ENCODE data around the gene PNLIPRP2.

Gene PNLIPRP2

DNA sequence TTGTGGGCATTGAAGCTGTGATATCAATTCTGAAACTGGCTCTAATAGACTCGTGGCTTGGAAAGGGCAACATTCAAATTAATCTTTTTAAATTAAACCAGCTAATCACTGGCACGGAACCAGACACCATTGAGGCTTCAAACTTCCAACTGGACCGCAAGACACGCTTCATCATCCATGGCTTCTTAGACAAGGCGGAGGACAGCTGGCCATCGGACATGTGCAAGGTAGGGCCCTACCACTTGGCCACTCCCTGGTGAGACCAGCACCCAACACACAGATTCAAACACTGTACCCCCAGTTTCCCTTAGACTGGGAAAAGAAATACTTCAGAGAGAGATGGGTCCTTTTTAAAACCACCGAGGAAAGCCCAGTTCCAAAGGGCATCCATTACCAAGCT lies 5.1 kb downstream of the PNLIPRP2 start:
- ATAC-seq (replicated peaks) (no peak), DNase-seq (no peak)
- no peaks in the 10 kb centered on the region for H3K36me3 Mint-ChIP-seq (ENCODE audit: insufficient read depth)
- H3K4me1 Mint-ChIP-seq (ENCODE audit: low read depth in 2 of 2), result no peaks in the 10 kb centered on the region
- peaks cover 13 to 14% of the 10 kb centered on the region in 2 donors for H3K9me3 Mint-ChIP-seq
- H3K4me3 Mint-ChIP-seq, result no peak overlapping the region
- H3K27ac Mint-ChIP-seq, result no peak overlapping the region
- peaks cover 7 to 38% of the 10 kb centered on the region in 2 donors for H3K27me3 Mint-ChIP-seq

DNA sequence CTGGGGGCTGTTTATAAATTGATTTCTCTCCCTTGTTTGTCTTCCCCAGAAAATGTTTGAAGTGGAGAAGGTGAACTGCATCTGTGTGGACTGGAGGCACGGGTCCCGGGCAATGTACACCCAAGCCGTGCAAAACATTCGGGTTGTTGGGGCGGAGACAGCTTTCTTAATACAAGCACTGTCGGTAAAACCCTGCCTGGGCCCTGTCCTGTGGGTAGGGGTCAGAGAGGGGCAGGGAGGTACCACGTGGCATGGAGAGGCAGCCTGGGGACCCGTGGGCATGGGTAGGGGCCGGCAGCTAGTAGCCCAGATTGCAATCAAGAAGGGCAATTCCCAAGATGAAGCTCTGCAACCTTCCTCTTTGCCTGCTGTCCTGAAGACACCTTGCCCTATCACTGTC lies 6.1 kb downstream of the PNLIPRP2 start:
- Mint-ChIP-seq H3K27ac (no peak overlapping the region), H3K4me1 (ENCODE audit: low read depth in 2 of 2) (no peaks in the 10 kb centered on the region), H3K9me3 (peaks cover 9 to 10% of the 10 kb centered on the region in 2 donors), H3K4me3 (no peak overlapping the region), H3K36me3 (ENCODE audit: insufficient read depth) (no peaks in the 10 kb centered on the region), H3K27me3 (peaks cover 7 to 38% of the 10 kb centered on the region in 2 donors)
- DNase-seq (no peak), ATAC-seq (replicated peaks) (no peak)

DNA sequence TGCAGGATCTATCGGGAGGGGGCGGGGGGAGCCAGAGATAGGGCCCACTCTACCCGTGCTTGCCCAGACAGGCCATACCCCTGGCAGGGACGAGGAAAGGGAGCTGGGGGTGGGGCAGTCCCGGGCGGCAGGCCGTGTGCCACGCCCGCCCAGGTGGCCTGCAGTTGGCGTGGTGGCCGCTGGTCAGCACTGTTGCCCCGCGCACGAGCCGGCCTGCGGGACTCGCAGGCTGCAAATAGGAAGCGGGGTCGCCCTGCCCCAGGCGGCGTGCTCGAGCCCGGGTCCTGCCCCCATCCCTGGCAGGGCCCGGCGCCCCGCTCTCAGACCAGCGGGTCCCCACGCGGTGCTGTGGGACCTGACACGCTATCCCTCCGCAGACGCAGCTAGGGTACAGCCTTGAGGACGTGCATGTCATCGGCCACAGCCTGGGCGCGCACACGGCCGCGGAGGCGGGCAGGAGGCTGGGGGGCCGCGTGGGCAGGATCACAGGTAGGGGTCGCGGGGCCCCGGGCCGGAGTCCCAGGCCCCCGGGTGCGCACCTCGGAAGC lies 6.7 kb downstream of the PNLIPRP2 start:
- DNase-seq (no peak), ATAC-seq (replicated peaks) (no peak)
- H3K9me3 Mint-ChIP-seq, result peaks cover 3 to 4% of the 10 kb centered on the region in 2 donors
- H3K27ac Mint-ChIP-seq, result no peak overlapping the region
- H3K27me3 Mint-ChIP-seq, result peaks cover under 1 to 32% of the 10 kb centered on the region in 2 donors
- no peak overlapping the region for H3K4me3 Mint-ChIP-seq
- no peaks in the 10 kb centered on the region for H3K36me3 Mint-ChIP-seq (ENCODE audit: insufficient read depth)
- H3K4me1 Mint-ChIP-seq (ENCODE audit: low read depth in 2 of 2), result no peaks in the 10 kb centered on the region

DNA sequence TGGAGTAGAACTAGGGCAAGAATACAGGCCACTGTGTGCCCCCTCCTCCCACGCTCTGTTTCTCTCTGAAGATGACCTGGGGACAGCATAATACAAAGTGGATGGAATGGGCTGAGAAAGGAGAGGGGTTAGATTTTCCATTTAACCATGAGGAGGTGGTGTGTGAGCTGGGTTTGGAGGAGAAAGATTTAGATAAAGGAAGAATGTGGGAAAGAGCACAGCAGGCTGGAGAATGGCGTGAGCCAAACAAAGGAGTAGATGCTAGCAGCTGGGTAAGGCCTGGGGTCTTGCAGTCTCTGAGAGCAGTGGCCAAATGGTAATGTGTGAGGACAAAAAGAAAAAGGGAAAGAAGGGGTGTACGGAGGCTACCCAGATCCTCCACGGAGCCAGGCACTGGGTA lies 8.6 kb downstream of the PNLIPRP2 start:
- ATAC-seq (replicated peaks), result no peak
- DNase-seq, result no peak
- Mint-ChIP-seq H3K36me3 (ENCODE audit: insufficient read depth) (no peaks in the 10 kb centered on the region), H3K4me1 (ENCODE audit: low read depth in 2 of 2) (no peaks in the 10 kb centered on the region), H3K9me3 (peaks cover 0 to 3% of the 10 kb centered on the region in 2 donors), H3K4me3 (no peak overlapping the region), H3K27me3 (peaks cover 0 to 22% of the 10 kb centered on the region in 2 donors), H3K27ac (no peak overlapping the region)

DNA sequence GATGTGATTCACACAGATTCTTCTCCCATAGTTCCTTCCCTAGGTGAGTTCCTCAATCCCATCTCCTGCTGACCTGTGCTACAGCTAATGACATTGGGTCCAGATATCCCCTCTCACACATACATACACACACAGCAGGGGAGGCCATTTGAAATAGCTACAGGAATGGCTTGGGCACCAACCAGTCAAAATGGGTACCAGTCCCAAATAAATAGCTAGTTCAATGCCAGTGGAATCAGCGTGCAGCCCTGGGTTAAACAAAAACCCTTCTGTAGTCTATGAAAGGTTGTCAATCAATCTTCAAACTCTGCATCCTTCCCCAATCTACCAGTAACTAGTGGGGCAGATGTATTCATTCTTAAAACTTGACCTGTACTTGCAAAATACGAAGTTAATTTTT lies 9.3 kb downstream of the PNLIPRP2 start:
- Mint-ChIP-seq H3K4me3 (no peak overlapping the region), H3K9me3 (peaks cover 0 to 3% of the 10 kb centered on the region in 2 donors)

DNA sequence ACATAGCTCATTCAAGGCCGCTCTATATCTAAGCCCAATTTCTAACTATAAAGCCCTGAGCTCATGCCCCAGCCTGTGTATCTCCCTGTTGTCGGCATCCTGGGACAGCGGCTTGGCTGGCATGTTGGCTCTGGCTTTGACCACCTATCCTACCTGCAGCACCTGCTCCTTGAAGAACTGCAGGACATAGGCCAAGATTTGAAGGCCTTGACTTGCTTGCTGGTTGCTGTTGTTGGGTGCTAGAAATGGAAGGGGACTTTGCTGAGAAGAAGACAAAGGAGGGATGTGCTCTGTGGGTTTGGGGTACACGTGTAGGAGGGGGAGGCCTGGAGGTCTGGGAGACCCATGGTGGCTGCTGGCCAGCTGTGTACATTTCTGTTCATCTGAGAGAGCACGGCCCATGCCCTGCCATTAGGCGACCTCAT lies 11.1 kb downstream of the PNLIPRP2 start:
- Mint-ChIP-seq H3K9me3 (peaks cover 0 to 6% of the 10 kb centered on the region in 2 donors), H3K27ac (no peak overlapping the region), H3K27me3 (peaks cover 0 to 4% of the 10 kb centered on the region in 2 donors), H3K36me3 (ENCODE audit: insufficient read depth) (no peaks in the 10 kb centered on the region), H3K4me3 (no peak overlapping the region), H3K4me1 (ENCODE audit: low read depth in 2 of 2) (no peaks in the 10 kb centered on the region)
- DNase-seq (no peak), ATAC-seq (replicated peaks) (no peak)

More for the DNA sequence above, 9.3 kb downstream of the PNLIPRP2 start:
- H3K27me3 Mint-ChIP-seq, result peaks cover 0 to 17% of the 10 kb centered on the region in 2 donors
- no peaks in the 10 kb centered on the region for H3K4me1 Mint-ChIP-seq (ENCODE audit: low read depth in 2 of 2)
- H3K36me3 Mint-ChIP-seq (ENCODE audit: insufficient read depth), result no peaks in the 10 kb centered on the region
- DNase-seq, result no peak
- no peak overlapping the region for H3K27ac Mint-ChIP-seq
- ATAC-seq (replicated peaks), result no peak

DNA sequence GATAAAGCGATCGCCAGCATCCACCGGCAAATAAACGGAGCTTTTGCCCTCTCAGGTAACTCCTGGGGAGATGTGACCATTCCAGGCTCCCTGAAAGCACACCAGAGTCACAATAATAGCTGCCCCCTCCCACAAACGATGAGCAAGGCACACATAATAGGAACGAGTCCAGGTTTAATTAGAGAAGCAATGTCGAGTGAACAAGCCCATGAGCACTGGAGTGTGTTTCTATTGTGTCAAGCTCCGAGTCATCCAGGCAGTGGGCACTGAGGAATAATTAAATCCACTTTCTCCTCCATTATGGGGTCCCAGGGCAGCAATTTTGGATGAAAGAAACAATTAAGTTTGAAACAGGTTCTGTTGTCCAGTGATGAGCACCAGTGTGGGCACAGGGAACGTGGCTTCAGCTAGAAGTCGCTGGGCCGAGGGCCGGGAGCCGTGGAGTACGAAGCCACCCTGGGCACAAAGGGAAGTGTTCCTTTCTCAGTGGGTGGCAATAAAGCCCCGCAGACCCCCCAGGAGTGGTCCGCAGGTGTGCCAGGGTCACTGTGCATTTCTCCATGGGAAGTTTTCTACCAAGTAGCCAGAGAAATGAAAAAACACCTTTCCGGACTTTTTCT lies 12.0 kb downstream of the PNLIPRP2 start:
- Mint-ChIP-seq H3K27me3 (no peaks in the 10 kb centered on the region), H3K4me1 (ENCODE audit: low read depth in 2 of 2) (no peaks in the 10 kb centered on the region), H3K9me3 (peaks cover 0 to 6% of the 10 kb centered on the region in 2 donors), H3K36me3 (ENCODE audit: insufficient read depth) (no peaks in the 10 kb centered on the region), H3K4me3 (no peak overlapping the region), H3K27ac (no peak overlapping the region)
- ATAC-seq (replicated peaks) (no peak), DNase-seq (no peak)

DNA sequence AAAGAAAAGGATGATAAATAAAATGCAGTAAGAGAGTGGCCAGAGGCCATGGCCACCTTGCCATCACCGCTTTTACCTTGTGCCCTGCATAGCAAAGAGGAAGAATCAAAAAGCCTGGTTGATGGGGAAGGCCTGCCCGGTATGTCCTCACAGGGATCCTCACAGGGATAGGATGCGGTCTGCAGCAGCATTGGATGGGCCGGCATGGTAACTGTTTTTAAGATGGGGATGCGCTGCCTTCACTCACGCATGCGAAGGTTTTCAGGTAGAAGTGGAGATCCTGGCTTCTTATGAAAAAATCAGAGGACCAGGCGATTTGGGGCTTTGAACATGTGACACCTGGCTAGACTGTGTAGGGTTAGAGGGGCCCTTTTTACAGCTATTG lies 12.5 kb downstream of the PNLIPRP2 start:
- no peak overlapping the region for H3K4me3 Mint-ChIP-seq
- H3K36me3 Mint-ChIP-seq (ENCODE audit: insufficient read depth), result no peaks in the 10 kb centered on the region
- no peak overlapping the region for H3K27ac Mint-ChIP-seq
- peaks cover 0 to 6% of the 10 kb centered on the region in 2 donors for H3K9me3 Mint-ChIP-seq
- H3K27me3 Mint-ChIP-seq, result no peaks in the 10 kb centered on the region
- H3K4me1 Mint-ChIP-seq (ENCODE audit: low read depth in 2 of 2), result no peaks in the 10 kb centered on the region
- no peak for DNase-seq
- ATAC-seq (replicated peaks), result no peak

DNA sequence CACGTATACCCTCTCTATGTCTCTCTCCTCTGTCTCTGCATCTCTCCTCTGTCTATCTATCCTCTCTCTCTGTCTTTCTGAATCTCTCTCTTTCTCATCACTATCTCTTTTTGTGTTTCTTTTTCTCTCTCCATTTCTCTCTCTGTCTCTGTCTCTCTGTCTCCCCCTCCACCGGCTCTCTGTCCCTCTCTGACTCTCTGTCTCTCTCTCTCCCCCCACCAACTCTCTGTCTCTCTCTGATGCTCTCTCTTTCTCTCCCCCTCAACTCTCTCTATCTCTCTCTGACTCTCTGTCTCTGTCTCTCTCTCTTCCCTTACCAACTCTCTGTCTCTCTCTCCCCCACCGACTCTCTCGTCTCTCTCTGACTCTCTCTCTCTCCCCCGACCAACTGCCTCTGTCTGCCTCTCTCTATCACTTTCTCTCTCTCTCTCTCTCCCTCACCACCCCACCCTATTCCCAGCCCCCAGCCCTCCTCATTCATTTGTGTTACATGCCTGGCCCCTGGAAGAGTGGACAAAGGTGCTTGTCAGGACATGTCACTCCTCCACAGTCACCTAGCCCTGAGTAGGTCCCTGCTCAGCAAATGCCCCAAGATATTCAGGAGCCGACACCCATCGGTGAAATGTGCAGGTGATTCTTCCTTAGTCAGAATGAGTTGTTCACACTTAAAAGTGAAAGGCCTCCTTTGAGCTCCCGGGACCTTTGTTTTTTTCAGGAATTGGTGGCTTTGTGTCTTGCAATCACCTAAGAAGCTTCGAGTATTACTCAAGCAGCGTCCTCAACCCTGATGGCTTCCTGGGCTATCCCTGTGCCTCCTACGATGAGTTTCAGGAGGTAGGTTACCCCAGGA lies 13.6 kb downstream of the PNLIPRP2 start:
- peaks cover 0 to 3% of the 10 kb centered on the region in 2 donors for H3K9me3 Mint-ChIP-seq
- H3K27ac Mint-ChIP-seq, result no peak overlapping the region
- no peaks in the 10 kb centered on the region for H3K27me3 Mint-ChIP-seq
- ATAC-seq (replicated peaks) (no peak), DNase-seq (no peak)
- no peaks in the 10 kb centered on the region for H3K36me3 Mint-ChIP-seq (ENCODE audit: insufficient read depth)
- no peak overlapping the region for H3K4me3 Mint-ChIP-seq
- H3K4me1 Mint-ChIP-seq (ENCODE audit: low read depth in 2 of 2), result no peaks in the 10 kb centered on the region

DNA sequence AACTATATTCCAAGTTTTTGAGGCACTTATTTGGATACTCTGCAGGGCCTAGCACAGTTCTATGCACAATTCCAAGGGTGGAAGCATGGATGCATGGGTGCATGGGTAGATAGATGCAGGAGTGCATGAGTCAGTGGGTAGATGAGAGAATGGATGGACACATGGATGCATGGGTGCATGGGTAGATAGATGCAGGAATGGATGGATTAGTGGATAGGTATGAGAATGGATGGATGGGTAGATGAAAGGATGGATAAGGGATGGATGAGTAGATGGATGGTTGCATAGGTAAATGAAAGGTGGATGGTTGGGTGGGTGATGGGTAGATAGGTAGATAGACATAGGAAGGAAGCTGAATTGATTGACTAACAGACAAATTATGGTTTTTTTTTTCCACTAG lies 15.6 kb downstream of the PNLIPRP2 start:
- ATAC-seq (replicated peaks) (no peak), DNase-seq (no peak)
- Mint-ChIP-seq H3K9me3 (peaks cover 0 to 3% of the 10 kb centered on the region in 2 donors), H3K4me3 (no peak overlapping the region), H3K4me1 (ENCODE audit: low read depth in 2 of 2) (no peaks in the 10 kb centered on the region), H3K36me3 (ENCODE audit: insufficient read depth) (no peaks in the 10 kb centered on the region), H3K27ac (no peak overlapping the region), H3K27me3 (no peaks in the 10 kb centered on the region)

DNA sequence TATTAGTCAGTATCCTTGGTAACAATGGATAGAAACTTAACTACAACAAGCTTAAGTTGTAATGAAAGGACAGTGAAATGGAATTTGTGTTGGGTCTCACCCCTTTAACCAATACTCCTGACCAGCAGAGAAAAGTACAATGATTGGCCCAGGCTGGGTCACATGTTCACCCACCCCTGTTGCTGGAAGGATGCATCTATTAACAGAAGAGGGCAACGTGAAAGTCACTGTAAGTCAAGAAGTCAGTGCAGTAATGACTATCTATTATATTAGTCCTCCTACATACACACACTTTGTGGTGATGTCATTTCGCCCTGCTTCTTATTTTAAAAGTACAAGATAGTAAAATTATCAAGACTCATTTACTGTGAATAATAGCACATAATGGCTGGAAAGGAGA lies 16.2 kb downstream of the PNLIPRP2 start:
- H3K4me1 Mint-ChIP-seq (ENCODE audit: low read depth in 2 of 2), result no peaks in the 10 kb centered on the region
- ATAC-seq (replicated peaks), result no peak
- H3K27ac Mint-ChIP-seq, result no peak overlapping the region
- peaks cover 0 to 3% of the 10 kb centered on the region in 2 donors for H3K9me3 Mint-ChIP-seq
- H3K36me3 Mint-ChIP-seq (ENCODE audit: insufficient read depth), result no peaks in the 10 kb centered on the region
- H3K27me3 Mint-ChIP-seq, result no peaks in the 10 kb centered on the region
- DNase-seq, result no peak
- no peak overlapping the region for H3K4me3 Mint-ChIP-seq

DNA sequence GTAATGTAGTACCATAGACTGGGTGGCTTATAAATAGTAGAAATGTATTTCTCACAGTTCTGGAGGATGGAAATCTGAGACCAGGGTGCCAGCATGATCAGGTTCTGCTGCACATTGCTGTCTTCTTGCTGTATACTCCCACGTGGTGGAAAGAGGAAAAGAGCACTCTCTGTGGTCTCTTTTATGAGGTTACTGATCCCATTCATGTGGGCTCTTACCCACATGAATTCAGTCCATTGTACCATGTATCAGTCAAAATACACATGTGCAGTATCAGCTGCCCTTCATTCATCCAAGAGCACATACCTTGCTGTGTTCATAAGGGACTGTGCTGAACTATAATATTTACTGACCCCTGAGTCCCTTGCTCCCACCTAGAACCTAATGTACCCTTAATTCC lies 17.1 kb downstream of the PNLIPRP2 start:
- DNase-seq (no peak), ATAC-seq (replicated peaks) (no peak)
- Mint-ChIP-seq H3K4me3 (no peak overlapping the region), H3K36me3 (ENCODE audit: insufficient read depth) (no peaks in the 10 kb centered on the region), H3K4me1 (ENCODE audit: low read depth in 2 of 2) (no peaks in the 10 kb centered on the region), H3K27me3 (no peaks in the 10 kb centered on the region), H3K27ac (no peak overlapping the region), H3K9me3 (peaks cover 0 to 5% of the 10 kb centered on the region in 2 donors)

DNA sequence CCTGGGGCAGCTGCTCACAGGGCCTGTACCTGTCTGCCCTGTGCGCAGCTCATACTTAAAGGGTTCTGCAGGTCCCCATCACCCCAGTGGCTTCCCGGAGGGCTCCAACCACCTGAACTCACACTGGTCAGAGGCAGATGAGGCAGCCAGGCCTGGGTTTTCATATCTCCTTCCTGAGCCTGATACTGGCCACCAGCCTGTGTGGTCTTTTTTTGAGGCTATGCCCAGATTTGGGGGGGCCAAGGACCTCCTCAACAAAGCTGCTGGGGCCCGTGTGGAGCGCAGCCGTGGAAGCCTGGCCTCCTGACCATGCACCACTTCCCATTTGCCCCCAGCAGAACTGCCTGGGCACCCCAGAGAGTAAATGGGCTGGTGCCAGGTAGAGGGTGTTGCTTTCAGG lies 25.7 kb downstream of the PNLIPRP2 start:
- H3K4me3 Mint-ChIP-seq, result no peak overlapping the region
- ATAC-seq (replicated peaks) (no peak), DNase-seq (no peak)
- no peaks in the 10 kb centered on the region for H3K36me3 Mint-ChIP-seq (ENCODE audit: insufficient read depth)
- peaks cover 0 to 6% of the 10 kb centered on the region in 2 donors for H3K9me3 Mint-ChIP-seq
- H3K4me1 Mint-ChIP-seq (ENCODE audit: low read depth in 2 of 2), result no peaks in the 10 kb centered on the region
- H3K27ac Mint-ChIP-seq, result no peak overlapping the region
- no peaks in the 10 kb centered on the region for H3K27me3 Mint-ChIP-seq

DNA sequence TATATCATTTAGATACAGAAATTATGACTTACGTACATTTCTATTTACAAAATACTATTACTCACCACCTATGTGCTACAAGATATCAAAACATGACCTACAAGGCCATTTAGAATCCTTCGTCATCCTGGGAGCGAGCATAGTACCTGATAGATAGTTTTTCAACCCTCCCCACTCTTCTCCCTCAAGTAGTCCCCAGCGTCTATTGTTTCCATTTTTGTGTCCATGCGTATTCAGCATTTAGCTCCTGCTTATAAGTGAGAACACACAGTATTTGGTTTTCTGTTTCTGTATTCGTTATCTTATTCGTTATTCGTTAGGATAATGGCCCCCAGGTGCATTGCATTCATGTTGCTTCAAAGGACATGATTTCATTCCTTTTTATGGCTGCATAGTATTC lies 28.1 kb downstream of the PNLIPRP2 start:
- Mint-ChIP-seq H3K9me3 (peaks cover 0 to 3% of the 10 kb centered on the region in 2 donors), H3K4me3 (no peak overlapping the region), H3K27me3 (peaks cover 0 to 2% of the 10 kb centered on the region in 2 donors), H3K27ac (no peak overlapping the region), H3K4me1 (ENCODE audit: low read depth in 2 of 2) (no peaks in the 10 kb centered on the region), H3K36me3 (ENCODE audit: insufficient read depth) (no peaks in the 10 kb centered on the region)
- DNase-seq (no peak), ATAC-seq (replicated peaks) (no peak)

Measured in effector memory CD8-positive, alpha-beta T cell (primary cell).